Type B pancreatic cell (in vitro differentiated cells): ENCODE data around the gene RND1. TPM values are rescaled to one million over a fixed set of nuclear protein-coding genes. Genes with fewer than 3 reads are reported as not detected.
"Not testable (repeated sequence)": the region's sequence is repeated elsewhere in the genome, so short reads cannot be mapped to it uniquely, and the experiment has no call there.

Experiments used
- DNase-seq: peaks from one replicate; pipeline ENCODE4 v3.0.0; 2021; ENCODE audit warnings: mixed read lengths; ENCODE audit not compliant: unreplicated experiment; ENCODE audit errors: extremely low spot score
- H3K27ac Mint-ChIP-seq: 2 replicates; pipeline ENCODE4 v1.8.0; 2021; ENCODE audit warnings: mild to moderate bottlenecking, mixed read lengths
- H3K27me3 Mint-ChIP-seq: 2 replicates; pipeline ENCODE4 v1.8.0; 2021; ENCODE audit warnings: mixed read lengths
- H3K36me3 Mint-ChIP-seq: 2 replicates; pipeline ENCODE4 v1.8.0; 2021; ENCODE audit warnings: mixed read lengths
- H3K4me1 Mint-ChIP-seq: one replicate; pipeline ENCODE4 v1.8.0; 2021; ENCODE audit warnings: mixed read lengths; ENCODE audit not compliant: unreplicated experiment
- H3K4me3 Mint-ChIP-seq: 2 replicates; pipeline ENCODE4 v1.8.0; 2021; ENCODE audit warnings: mild to moderate bottlenecking, mixed read lengths
- H3K9me3 Mint-ChIP-seq: 2 replicates; pipeline ENCODE4 v1.8.0; 2021; ENCODE audit warnings: mixed read lengths
- CTCF ChIP-seq: fragments of 200-600 bp; sonication (generic); conservative IDR thresholded peaks from 2 replicates; pipeline ENCODE4 v1.5.0; 2021; ENCODE audit warnings: antibody characterized with exemption, mild to moderate bottlenecking
- total RNA-seq: library from RNA; stranded (reverse); gene quantifications from 2 replicates; pipeline ENCODE4 v1.2.1, GENCODE V29; 2021; ENCODE audit warnings: low replicate concordance

RND1 gene
- total RNA-seq, 1 donor from 2014 or later: 6.9 TPM

- no peak for TF ChIP-seq CTCF
- H3K4me3 Mint-ChIP-seq: no peak overlapping the region
- peaks cover 4% of the 10 kb centered on the region for H3K27me3 Mint-ChIP-seq
- H3K36me3 Mint-ChIP-seq: no peaks in the 10 kb centered on the region
- no peaks in the 10 kb centered on the region for H3K9me3 Mint-ChIP-seq
- H3K4me1 Mint-ChIP-seq: peaks cover 8% of the 10 kb centered on the region
- no peak for DNase-seq
- H3K27ac Mint-ChIP-seq: no peak overlapping the region
Measured at GRCh38 chr12:48858043-48858442, 7.6 kb downstream of the RND1 start.

GRCh38 chr12:48857278-48857994, 8.2 kb downstream of the RND1 start:
- TF ChIP-seq CTCF: no peak
- no peak overlapping the region for H3K27ac Mint-ChIP-seq
- peaks cover under 1% of the 10 kb centered on the region for H3K27me3 Mint-ChIP-seq

GRCh38 chr12:48856379-48856778, 9.3 kb downstream of the RND1 start:
- peaks cover 11% of the 10 kb centered on the region for H3K4me1 Mint-ChIP-seq
- no peaks in the 10 kb centered on the region for H3K27me3 Mint-ChIP-seq
- TF ChIP-seq CTCF: no peak
- H3K36me3 Mint-ChIP-seq: no peaks in the 10 kb centered on the region
- no peak overlapping the region for H3K4me3 Mint-ChIP-seq
- no peaks in the 10 kb centered on the region for H3K9me3 Mint-ChIP-seq
- no peak overlapping the region for H3K27ac Mint-ChIP-seq
- no peak for DNase-seq

More at GRCh38 chr12:48857278-48857994, 8.2 kb downstream of the RND1 start:
- Mint-ChIP-seq H3K9me3 (no peaks in the 10 kb centered on the region), H3K4me1 (peaks cover 12% of the 10 kb centered on the region), H3K36me3 (no peaks in the 10 kb centered on the region), H3K4me3 (no peak overlapping the region)
- DNase-seq: no peak

- H3K4me3 Mint-ChIP-seq, H3K36me3 Mint-ChIP-seq, H3K27ac Mint-ChIP-seq, H3K9me3 Mint-ChIP-seq, H3K27me3 Mint-ChIP-seq, DNase-seq: not testable (repeated sequence)
- H3K4me1 Mint-ChIP-seq: peaks cover 23% of the 10 kb centered on the region
Measured at GRCh38 chr12:48854932-48855331, 10.7 kb downstream of the RND1 start.

- no peak overlapping the region for H3K4me3 Mint-ChIP-seq
- no peak for TF ChIP-seq CTCF
- no peaks in the 10 kb centered on the region for H3K9me3 Mint-ChIP-seq
- H3K27me3 Mint-ChIP-seq: no peaks in the 10 kb centered on the region
- no peak overlapping the region for H3K27ac Mint-ChIP-seq
- peaks cover 26% of the 10 kb centered on the region for H3K4me1 Mint-ChIP-seq
- no peak for DNase-seq
- H3K36me3 Mint-ChIP-seq: no peaks in the 10 kb centered on the region
Measured at GRCh38 chr12:48854488-48854887, 11.2 kb downstream of the RND1 start.

- no peaks in the 10 kb centered on the region for H3K27me3 Mint-ChIP-seq
- peak overlapping the region; percentile 98 for H3K4me3 Mint-ChIP-seq
- peak; percentile 95 for TF ChIP-seq CTCF
- H3K27ac Mint-ChIP-seq: peak overlapping the region; percentile 87
- no peaks in the 10 kb centered on the region for H3K36me3 Mint-ChIP-seq
- H3K9me3 Mint-ChIP-seq: no peaks in the 10 kb centered on the region
- peaks cover 26% of the 10 kb centered on the region for H3K4me1 Mint-ChIP-seq
- DNase-seq: peak; percentile 84
Measured at GRCh38 chr12:48852734-48853688, 12.7 kb downstream of the RND1 start.
